ENCODE measurements around the gene STRA8.

GRCh38 chr7:135257790-135258189, 24.2 kb downstream of the STRA8 start:
- no peak for TF ChIP-seq POLR2AphosphoS5 (IDR thresholded peaks at IDR 0.05; ENCODE audit: insufficient read depth in 1 of 2, low read depth in 1 of 2)
- TF ChIP-seq, protein P1, sequence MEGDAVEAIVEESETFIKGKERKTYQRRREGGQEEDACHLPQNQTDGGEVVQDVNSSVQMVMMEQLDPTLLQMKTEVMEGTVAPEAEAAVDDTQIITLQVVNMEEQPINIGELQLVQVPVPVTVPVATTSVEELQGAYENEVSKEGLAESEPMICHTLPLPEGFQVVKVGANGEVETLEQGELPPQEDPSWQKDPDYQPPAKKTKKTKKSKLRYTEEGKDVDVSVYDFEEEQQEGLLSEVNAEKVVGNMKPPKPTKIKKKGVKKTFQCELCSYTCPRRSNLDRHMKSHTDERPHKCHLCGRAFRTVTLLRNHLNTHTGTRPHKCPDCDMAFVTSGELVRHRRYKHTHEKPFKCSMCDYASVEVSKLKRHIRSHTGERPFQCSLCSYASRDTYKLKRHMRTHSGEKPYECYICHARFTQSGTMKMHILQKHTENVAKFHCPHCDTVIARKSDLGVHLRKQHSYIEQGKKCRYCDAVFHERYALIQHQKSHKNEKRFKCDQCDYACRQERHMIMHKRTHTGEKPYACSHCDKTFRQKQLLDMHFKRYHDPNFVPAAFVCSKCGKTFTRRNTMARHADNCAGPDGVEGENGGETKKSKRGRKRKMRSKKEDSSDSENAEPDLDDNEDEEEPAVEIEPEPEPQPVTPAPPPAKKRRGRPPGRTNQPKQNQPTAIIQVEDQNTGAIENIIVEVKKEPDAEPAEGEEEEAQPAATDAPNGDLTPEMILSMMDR (IDR thresholded peaks at IDR 0.05), result no peak

Measured in vagina (tissue), 2 donors.